C4-2B (cell line): ENCODE measurements around the gene HOXD1.

Experiments
- H3K27ac ChIP-seq: fragments of 450-650 bp; 2 replicates; pipeline ENCODE4 v1.5.1; 2017
- ZFX ChIP-seq: fragments of 450-650 bp; IDR thresholded peaks from 2 replicates; pipeline ENCODE4 v1.6.1; 2017
- TF ChIP-seq, protein P1 (sequence below): fragments of 450-650 bp; conservative IDR thresholded peaks from 2 replicates; pipeline ENCODE4 v1.5.1; 2017; ENCODE audit warnings: mild to moderate bottlenecking

The HOXD1 gene

DNA sequence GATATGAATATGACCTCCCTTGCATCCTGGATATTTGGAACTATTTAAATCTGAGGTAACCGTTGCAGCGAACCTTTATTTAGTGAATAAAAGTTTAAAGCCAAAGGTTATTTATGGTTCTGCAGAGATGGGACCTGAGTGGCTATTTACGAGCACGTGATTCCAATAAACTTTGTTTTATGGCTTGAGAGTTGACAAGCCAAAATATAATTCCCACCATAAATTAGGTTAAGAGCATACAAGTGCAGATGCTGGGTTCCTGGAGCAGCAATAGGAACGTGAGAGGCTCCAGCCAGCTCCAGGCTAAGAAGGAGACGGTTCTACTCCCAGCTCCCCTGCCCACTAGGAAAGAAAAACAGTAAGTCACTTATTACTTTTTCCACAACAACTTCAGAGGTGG is 42.4 kb upstream of the HOXD1 start:
- TF ChIP-seq, protein P1, sequence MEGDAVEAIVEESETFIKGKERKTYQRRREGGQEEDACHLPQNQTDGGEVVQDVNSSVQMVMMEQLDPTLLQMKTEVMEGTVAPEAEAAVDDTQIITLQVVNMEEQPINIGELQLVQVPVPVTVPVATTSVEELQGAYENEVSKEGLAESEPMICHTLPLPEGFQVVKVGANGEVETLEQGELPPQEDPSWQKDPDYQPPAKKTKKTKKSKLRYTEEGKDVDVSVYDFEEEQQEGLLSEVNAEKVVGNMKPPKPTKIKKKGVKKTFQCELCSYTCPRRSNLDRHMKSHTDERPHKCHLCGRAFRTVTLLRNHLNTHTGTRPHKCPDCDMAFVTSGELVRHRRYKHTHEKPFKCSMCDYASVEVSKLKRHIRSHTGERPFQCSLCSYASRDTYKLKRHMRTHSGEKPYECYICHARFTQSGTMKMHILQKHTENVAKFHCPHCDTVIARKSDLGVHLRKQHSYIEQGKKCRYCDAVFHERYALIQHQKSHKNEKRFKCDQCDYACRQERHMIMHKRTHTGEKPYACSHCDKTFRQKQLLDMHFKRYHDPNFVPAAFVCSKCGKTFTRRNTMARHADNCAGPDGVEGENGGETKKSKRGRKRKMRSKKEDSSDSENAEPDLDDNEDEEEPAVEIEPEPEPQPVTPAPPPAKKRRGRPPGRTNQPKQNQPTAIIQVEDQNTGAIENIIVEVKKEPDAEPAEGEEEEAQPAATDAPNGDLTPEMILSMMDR: no peak
- no peak for TF ChIP-seq ZFX
- H3K27ac ChIP-seq: no peak overlapping the region

DNA sequence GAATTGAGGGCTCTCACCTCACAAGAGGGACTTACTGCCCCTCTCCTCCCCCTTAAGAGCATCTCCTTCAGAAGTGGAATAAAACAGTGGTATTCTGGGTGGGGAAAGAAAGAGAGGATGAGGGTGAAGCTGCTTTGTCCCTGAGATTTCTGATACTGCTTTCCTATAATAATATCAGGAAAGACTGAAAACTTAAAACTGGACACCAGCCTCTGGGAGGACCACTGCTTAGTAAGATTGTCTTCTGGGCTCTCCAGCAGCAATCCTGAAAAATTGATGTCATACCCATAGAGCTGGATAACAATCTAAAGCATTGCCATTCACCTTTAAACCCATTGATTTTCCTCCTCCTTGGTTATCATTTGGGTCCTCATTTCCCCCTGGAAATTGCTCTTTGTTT is 41.8 kb upstream of the HOXD1 start:
- no peak overlapping the region for H3K27ac ChIP-seq
- no peak for TF ChIP-seq ZFX
- TF ChIP-seq, protein P1: no peak

DNA sequence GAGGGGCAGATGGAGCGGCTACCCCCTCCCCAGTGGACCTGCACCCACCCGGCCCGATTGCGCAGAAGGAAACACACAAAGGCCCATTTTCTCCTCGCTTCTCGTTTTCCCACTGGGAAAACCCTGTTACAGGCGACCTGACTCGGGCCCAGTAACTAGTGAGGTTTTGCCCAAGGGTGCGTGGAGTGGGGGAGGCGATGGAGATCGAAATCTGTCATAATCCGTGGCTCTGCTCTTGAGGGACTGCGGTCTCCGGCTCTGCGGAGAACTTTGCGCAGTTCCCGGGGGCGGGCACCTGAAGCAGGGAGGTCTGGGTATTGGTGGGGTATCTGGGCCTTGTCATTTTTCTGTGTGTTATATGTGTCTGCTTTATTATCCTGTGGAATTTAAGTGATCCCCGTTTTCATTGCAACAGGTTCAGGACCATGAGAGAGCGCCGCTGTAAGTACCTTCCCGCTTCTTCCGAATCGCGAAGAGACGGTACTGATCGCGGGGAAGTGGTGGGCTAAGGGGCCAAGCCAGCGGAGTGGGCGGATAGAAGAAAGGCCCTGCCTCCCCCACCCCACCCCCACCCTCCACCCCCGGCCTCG is 41.2 kb upstream of the HOXD1 start:
- TF ChIP-seq, protein P1: no peak
- no peak for TF ChIP-seq ZFX
- H3K27ac ChIP-seq: no peak overlapping the region

DNA sequence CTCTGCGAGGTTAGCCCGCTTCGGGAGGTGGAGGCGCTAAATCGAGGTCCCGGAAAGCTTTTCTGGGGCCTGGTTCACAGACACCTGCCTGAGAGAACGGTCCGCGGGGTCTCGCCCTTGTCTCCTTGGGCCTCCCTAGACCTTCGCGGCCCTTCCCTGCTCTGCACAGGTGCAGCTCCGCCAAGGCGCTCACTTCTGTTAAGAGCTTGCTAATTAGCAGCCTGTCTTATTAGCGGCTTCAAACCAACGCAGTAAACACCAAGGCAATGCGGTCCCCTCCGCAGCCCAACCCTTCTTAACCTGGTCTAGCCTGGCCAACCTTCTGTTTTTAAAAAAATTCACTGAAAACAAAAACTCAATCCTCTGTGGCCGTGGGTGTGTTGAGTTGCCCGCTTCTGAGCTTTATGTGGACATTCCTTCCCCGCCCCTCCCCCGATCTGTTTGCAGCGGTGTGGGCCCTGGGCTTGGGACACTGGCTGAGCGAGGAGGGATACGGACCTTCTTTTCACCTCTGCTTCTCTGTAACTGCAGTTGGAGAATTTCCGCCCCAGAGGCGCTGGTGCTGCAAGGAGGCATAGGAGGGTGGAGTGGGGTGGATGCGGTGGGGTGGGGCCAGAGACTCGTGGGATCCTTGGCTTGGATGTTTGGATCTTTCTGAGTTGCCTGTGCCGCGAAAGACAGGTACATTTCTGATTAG is 40.5 kb upstream of the HOXD1 start:
- TF ChIP-seq ZFX: no peak
- TF ChIP-seq, protein P1: no peak
- H3K27ac ChIP-seq: no peak overlapping the region

DNA sequence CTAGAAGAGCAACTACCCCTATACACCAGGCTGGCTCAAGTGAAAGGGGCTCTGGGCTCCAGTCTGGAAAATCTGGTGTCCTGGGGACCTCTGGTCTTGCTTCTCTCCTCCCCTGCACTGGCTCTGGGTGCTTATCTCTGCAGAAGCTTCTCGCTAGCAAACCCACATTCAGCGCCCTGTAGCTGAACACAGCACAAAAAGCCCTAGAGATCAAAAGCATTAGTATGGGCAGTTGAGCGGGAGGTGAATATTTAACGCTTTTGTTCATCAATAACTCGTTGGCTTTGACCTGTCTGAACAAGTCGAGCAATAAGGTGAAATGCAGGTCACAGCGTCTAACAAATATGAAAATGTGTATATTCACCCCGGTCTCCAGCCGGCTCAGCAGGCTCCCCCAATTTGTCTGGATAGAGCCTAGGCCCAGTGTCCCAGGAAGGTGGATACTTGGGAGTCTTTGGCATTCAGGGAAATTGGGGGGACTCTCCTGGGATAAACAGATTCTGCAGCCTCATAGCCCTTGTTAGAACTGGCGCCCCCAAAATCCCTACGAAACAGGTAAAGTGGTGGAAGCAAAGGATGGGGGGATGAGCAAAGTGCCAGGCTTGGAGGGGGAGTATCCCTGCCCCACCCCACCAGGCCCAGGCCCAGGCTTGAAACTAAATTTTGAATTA is 39.6 kb upstream of the HOXD1 start:
- H3K27ac ChIP-seq: no peak overlapping the region
- TF ChIP-seq ZFX: no peak

DNA sequence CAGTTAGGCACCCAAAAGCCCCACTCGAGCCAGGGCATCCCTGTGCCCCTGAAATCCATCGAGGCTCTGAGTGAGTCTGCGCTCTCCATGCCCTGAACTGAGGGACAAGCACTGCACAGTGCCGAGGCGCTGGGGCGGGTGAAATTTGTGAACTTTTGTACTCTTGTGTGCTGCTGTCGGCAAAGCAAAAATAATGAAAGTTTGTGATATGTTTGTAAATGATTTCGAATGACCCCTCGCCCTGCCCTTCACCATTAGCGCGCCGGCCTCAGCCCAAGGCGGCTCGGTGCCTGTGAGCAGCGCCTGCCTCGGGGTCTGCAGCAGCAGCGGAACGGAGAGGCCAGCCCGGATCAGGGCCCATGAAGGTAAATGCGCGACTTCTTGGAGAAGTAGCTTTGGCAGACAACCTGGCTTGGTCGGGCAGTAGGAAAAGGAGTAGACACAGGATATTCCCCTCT is 39.0 kb upstream of the HOXD1 start:
- no peak overlapping the region for H3K27ac ChIP-seq
- no peak for TF ChIP-seq ZFX
- TF ChIP-seq, protein P1: no peak

DNA sequence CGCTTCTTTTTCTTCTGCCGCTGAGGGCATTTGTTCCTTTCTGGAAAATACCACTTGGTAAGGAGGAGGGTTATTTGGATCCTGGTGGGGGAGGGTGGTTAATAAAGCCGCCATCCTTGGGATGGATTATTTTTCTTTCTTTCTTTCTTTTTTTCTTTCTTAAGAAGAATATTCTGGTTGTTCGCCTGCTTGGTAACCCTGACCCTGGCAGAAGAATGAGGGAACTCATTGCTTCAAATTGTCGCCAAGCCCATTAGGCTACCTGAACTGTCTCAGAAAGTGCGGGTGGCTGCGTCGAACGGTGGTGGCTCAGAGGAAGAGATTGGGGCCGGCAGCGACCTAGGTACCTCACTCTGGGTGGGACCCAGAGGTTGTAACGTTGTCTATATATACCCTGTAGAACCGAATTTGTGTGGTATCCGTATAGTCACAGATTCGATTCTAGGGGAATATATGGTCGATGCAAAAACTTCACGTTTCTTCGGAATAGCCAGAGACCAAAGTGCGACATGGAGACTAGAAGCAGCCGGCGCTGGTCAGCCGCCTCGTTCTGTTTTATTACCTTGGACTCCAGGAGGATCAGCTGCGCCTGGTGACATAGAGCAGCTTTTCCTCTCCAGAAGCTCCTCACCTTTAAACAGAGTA is 38.4 kb upstream of the HOXD1 start:
- no peak overlapping the region for H3K27ac ChIP-seq
- TF ChIP-seq, protein P1: no peak
- TF ChIP-seq ZFX: no peak
